K562 (cell line): Measurements from ENCODE around the gene FCRL6. TPM values are rescaled to one million over a fixed set of nuclear protein-coding genes. Genes with fewer than 3 reads are reported as not detected.
A peak's percentile ranks its signal among the peaks of the same experiment; 100 is the strongest.

Source experiments
- ATF1 ChIP-seq, 2 experiments: fragments of 450-650 bp in 1 of 2; IDR thresholded peaks; 2 replicates each; pipeline ENCODE4 v1.6.1; 2016; ENCODE audit warnings: missing compliant biosample characterization in 1 of 2, missing genetic modification characterization in 1 of 2
- BHLHE40 ChIP-seq: IDR thresholded peaks from 2 replicates; pipeline ENCODE4 v1.6.1; 2011; ENCODE audit warnings: low read length, improper control_type of control experiment
- CGGBP1 ChIP-seq: fragments of 250-450 bp; sonication (Bioruptor Pico); IDR thresholded peaks from 2 replicates; pipeline ENCODE4 v1.9.0; 2021; ENCODE audit warnings: mild to moderate bottlenecking
- CREB1 ChIP-seq, 2 experiments: sonication (generic) in 1 of 2; formaldehyde crosslinking in 1 of 2; IDR thresholded peaks; 2 replicates each; pipeline versions ENCODE4 v1.6.1 to v1.8.0; 2012 to 2022; ENCODE audit warnings: inconsistent platforms in 1 of 2, mild to moderate bottlenecking in 1 of 2, missing genetic modification reagents in 1 of 2, moderate library complexity in 1 of 2
- CTBP1 ChIP-seq: fragments of 450-650 bp; IDR thresholded peaks from 2 replicates; pipeline ENCODE4 v1.6.1; 2016; ENCODE audit warnings: borderline replicate concordance
- ESRRA ChIP-seq: fragments of 450-650 bp; IDR thresholded peaks from 2 replicates; pipeline ENCODE4 v1.6.1; 2014; ENCODE audit warnings: low read depth, mild to moderate bottlenecking, moderate library complexity, borderline replicate concordance
- FOSL1 ChIP-seq: fragments of 200-800 bp; sonication (Bioruptor generic); conservative IDR thresholded peaks from 2 replicates; pipeline ENCODE4 v1.6.1; 2016; ENCODE audit warnings: missing genetic modification characterization, missing compliant biosample characterization
- GMEB1 ChIP-seq: fragments of 250-450 bp; sonication (Bioruptor Pico); IDR thresholded peaks from 2 replicates; pipeline ENCODE4 v1.4.0; 2020; ENCODE audit warnings: mild to moderate bottlenecking
- HES1 ChIP-seq: fragments of 450-650 bp; IDR thresholded peaks from 2 replicates; pipeline ENCODE4 v1.6.1; 2016; ENCODE audit warnings: low read depth, mild to moderate bottlenecking, moderate library complexity
- NRF1 ChIP-seq, 2 experiments: fragments of 450-650 bp; IDR thresholded peaks in 1 of 2; conservative IDR thresholded peaks in 1 of 2; 2 replicates each; pipeline ENCODE4 v1.6.1; 2014; ENCODE audit warnings: mild to moderate bottlenecking in 2 of 2
- PHF8 ChIP-seq: fragments of 200-600 bp; sonication (generic); IDR thresholded peaks from 2 replicates; pipeline ENCODE4 v1.6.1; 2012; ENCODE audit warnings: mixed run types, mild to moderate bottlenecking, inconsistent platforms, low read length, moderate library complexity, borderline replicate concordance
- UBTF ChIP-seq, 2 experiments: IDR thresholded peaks; 2 replicates each; pipeline ENCODE4 v1.6.1; 2012; ENCODE audit warnings: improper control_type of control experiment in 2 of 2, low read depth in 2 of 2, low read length in 2 of 2, borderline replicate concordance in 1 of 2
- USF2 ChIP-seq: sonication (generic); formaldehyde crosslinking; IDR thresholded peaks from 2 replicates; pipeline ENCODE4 v1.5.0; 2020; ENCODE audit warnings: missing genetic modification reagents
- VEZF1 ChIP-seq: fragments of 200-800 bp; sonication (Bioruptor generic); IDR thresholded peaks from 2 replicates; pipeline ENCODE4 v1.6.1; 2017; ENCODE audit warnings: missing genetic modification characterization, missing compliant biosample characterization
- polyA plus RNA-seq, 8 experiments: library from polyadenylated mRNA; depleted of rRNA in 4 of 8; stranded (reverse) in 5 of 8; unstranded in 3 of 8; fragments of >200 nt; fragmentation: Nextera tagmentation in 2 of 8; fragmentation: Illumina TruSeq in 1 of 8; extraction: Ambion mirVana in 2 of 8; extraction: Trizol in 1 of 8; gene quantifications; 2 replicates each; pipeline versions ENCODE4 v1.2.1 to v1.2.3, GENCODE V29; 2011 to 2014; ENCODE audit warnings: inconsistent platforms in 1 of 8, missing spikeins in 1 of 8
- total RNA-seq, 7 experiments: library from RNA; depleted of rRNA in 6 of 7; stranded (reverse); fragments of >200 nt in 6 of 7; fragmentation: Illumina TruSeq in 2 of 7; extraction: Trizol in 2 of 7; gene quantifications; 2 replicates each; pipeline versions ENCODE4 v1.2.1 to v1.2.3, GENCODE V29; 2011 to 2021; ENCODE audit warnings: low replicate concordance in 1 of 7

The FCRL6 gene
- total and polyA plus RNA-seq, 9 of the 15 experiments (the other 6 are each of a cell fraction or from before 2014, with no cell fraction given) = not detected

GRCh38 chr1:159854693-159855192 is 52.6 kb downstream of the FCRL6 start (continued):
- TF ChIP-seq GMEB1 (CRISPR knock-in tag) (0 out of 2 replicates have a peak, but pooled peaks have one; percentile 22), ATF1 (CRISPR knock-in tag; IDR thresholded peaks at IDR 0.05) (no peak), ATF1 (tag; IDR thresholded peaks at IDR 0.05) (peak; percentile 52), ESRRA (peak; percentile 52; the same call in 1 of the 2 replicates), USF2 (CRISPR knock-in tag) (no peak), CREB1 (IDR thresholded peaks at IDR 0.05) (no peak), CREB1 (CRISPR knock-in tag; IDR thresholded peaks at IDR 0.05) (no peak), CTBP1 (0 out of 2 replicates have a peak, but pooled peaks have one; percentile 24), PHF8 (peak; percentile 9; the same call in 1 of the 2 replicates), FOSL1 (tag) (no peak), UBTF (IDR thresholded peaks at IDR 0.05; ENCODE audit: borderline replicate concordance in 1 of 2, low read depth in 2 of 2, low read length in 2 of 2) (0 out of 4 replicates have a peak, but pooled peaks of 1 of the 2 experiments have one; percentile 39), BHLHE40 (no peak), NRF1 (conservative IDR thresholded peaks at IDR 0.05 in 1 of 2, IDR thresholded peaks at IDR 0.05 in 1 of 2) (peak; percentile 11 to 59; a peak in 3 of 4 replicates), HES1 (no peak), CGGBP1 (CRISPR knock-in tag) (no peak), VEZF1 (CRISPR knock-in tag) (peak; percentile 27; the same call in 1 of the 2 replicates)
